Measurements from ENCODE around the gene OPHN1. TPM values are rescaled to one million over a fixed set of nuclear protein-coding genes. Genes with fewer than 3 reads are reported as not detected.

Gene OPHN1
- total and polyA plus RNA-seq, 2 donors (not counting 3 experiments of a cell fraction or from before 2014, with no cell fraction given), result 3.9 to 6.7 TPM

- intact Hi-C loops (cut with micrococcal nuclease), result loop anchor here (5.0 kb wide), 1 partner anchor 224 kb away; no protein-coding TSS in a partner anchor
- CTCF ChIA-PET, result no interaction called here
- Histone ChIP-seq H3K9me3 (replicated peaks; ENCODE audit: control insufficient read depth, insufficient read depth, low read length) (no peaks in the 10 kb centered on the region), H3K36me3 (ENCODE audit: control insufficient read depth in 2 of 2, extremely low read depth in 1 of 2, insufficient read depth in 2 of 2, low read length in 2 of 2) (no peaks in the 10 kb centered on the region), H3K4me2 (ENCODE audit: insufficient read depth, low read length) (no peak overlapping the region), H2AFZ (ENCODE audit: low read depth, low read length) (no peak overlapping the region), H3K9me1 (replicated peaks; ENCODE audit: control insufficient read depth, extremely low read depth, insufficient read depth, low read length) (no peaks in the 10 kb centered on the region), H3K79me2 (ENCODE audit: control insufficient read depth, insufficient read depth, low read length) (no peaks in the 10 kb centered on the region), H3K27ac (ENCODE audit: insufficient read depth, low read depth, low read length) (no peak overlapping the region), H3K4me1 (ENCODE audit: control insufficient read depth, extremely low read depth, insufficient read depth, low read length) (no peaks in the 10 kb centered on the region), H3K27me3 (ENCODE audit: control insufficient read depth in 2 of 2, insufficient read depth in 2 of 2, low read length in 2 of 2) (no peaks in the 10 kb centered on the region), H4K20me1 (replicated peaks; ENCODE audit: control insufficient read depth, extremely low read depth, insufficient read depth, low read length) (no peaks in the 10 kb centered on the region), H3K9ac (replicated peaks; ENCODE audit: extremely low read depth, insufficient read depth, low read length) (no peak overlapping the region), H3K4me3 (replicated peaks in 1 of 3; ENCODE audit: insufficient read depth in 1 of 3, low read depth in 1 of 3, low read length in 3 of 3) (no peak overlapping the region)
- no peak for DNase-seq (ENCODE audit: low read depth, low spot score)
- no peak for TF ChIP-seq POLR2AphosphoS5 (IDR thresholded peaks at IDR 0.05; ENCODE audit: insufficient read depth, low read depth, low read length)
- TF ChIP-seq CTCF (IDR thresholded peaks at IDR 0.05; ENCODE audit: extremely low read depth in 1 of 2, insufficient read depth in 1 of 2, low read depth in 1 of 2, low read length in 2 of 2), result no peak
- no peak for TF ChIP-seq JUN (IDR thresholded peaks at IDR 0.05; ENCODE audit: borderline replicate concordance, insufficient read depth, insufficient read length, low read depth)
- TF ChIP-seq MYC (IDR thresholded peaks at IDR 0.05; ENCODE audit: low read depth, low read length), result no peak
- no peak for TF ChIP-seq FOS (IDR thresholded peaks at IDR 0.05; ENCODE audit: borderline replicate concordance, insufficient read depth, low read length)
- no peak for TF ChIP-seq EZH2 (IDR thresholded peaks at IDR 0.05; ENCODE audit: borderline replicate concordance, low read depth, low read length, severe bottlenecking)
- TF ChIP-seq MAX (IDR thresholded peaks at IDR 0.05; ENCODE audit: insufficient read depth, insufficient read length), result no peak
- TF ChIP-seq GATA2 (IDR thresholded peaks at IDR 0.05; ENCODE audit: insufficient read depth, insufficient read length, low read depth, low read length), result no peak
- no peak for TF ChIP-seq POLR2A (IDR thresholded peaks at IDR 0.05; ENCODE audit: low read depth, low read length)
- dilution Hi-C loops (cut with MboI; ENCODE audit: extremely low pct_ligation_motif_present, low sequenced_read_pairs), result no loop called here
- POLR2A ChIA-PET, result no interaction called here
- no TSS peak for BruUV-seq (replicated peaks)
- FAIRE-seq, result no peak
Observed at GRCh38 chrX:68461093-68461492, 27.8 kb upstream of the OPHN1 start.

All from endothelial cell of umbilical vein (primary cell).